HepG2 (cell line): ENCODE data around the gene PTGIS. TPM values are rescaled to one million over a fixed set of nuclear protein-coding genes. Genes with fewer than 3 reads are reported as not detected.

ENCODE experiments used
- ARID3A ChIP-seq: IDR thresholded peaks from 2 replicates; pipeline ENCODE4 v1.6.1; 2012; ENCODE audit warnings: low read depth, low read length, improper control_type of control experiment
- E2F1 ChIP-seq: sonication (generic); formaldehyde crosslinking; IDR thresholded peaks from 2 replicates; pipeline ENCODE4 v1.5.0; 2020; ENCODE audit warnings: missing genetic modification reagents
- ELF4 ChIP-seq: sonication (generic); formaldehyde crosslinking; IDR thresholded peaks from 2 replicates; pipeline ENCODE4 v1.5.0; 2020; ENCODE audit warnings: missing genetic modification reagents, mild to moderate bottlenecking, moderate library complexity, borderline replicate concordance
- HDAC1 ChIP-seq: sonication (generic); formaldehyde crosslinking; IDR thresholded peaks from 2 replicates; pipeline ENCODE4 v1.5.1; 2020; ENCODE audit warnings: mild to moderate bottlenecking, missing genetic modification reagents
- LBX2 ChIP-seq: sonication (generic); formaldehyde crosslinking; IDR thresholded peaks from 2 replicates; pipeline ENCODE4 v1.5.0; 2020; ENCODE audit warnings: missing genetic modification reagents, mild to moderate bottlenecking, borderline replicate concordance
- MAX ChIP-seq: IDR thresholded peaks from 2 replicates; pipeline ENCODE4 v1.6.1; 2012; ENCODE audit warnings: inconsistent platforms
- MLLT10 ChIP-seq: sonication (generic); formaldehyde crosslinking; IDR thresholded peaks from 2 replicates; pipeline ENCODE4 v1.4.0; 2020; ENCODE audit warnings: missing genetic modification reagents
- PTBP1 ChIP-seq: fragments of 200-400 bp; formaldehyde crosslinking; IDR thresholded peaks from 2 replicates; pipeline ENCODE4 v1.6.1; 2018; ENCODE audit warnings: low read length, low read depth; ENCODE audit not compliant: poor library complexity, severe bottlenecking
- RELA ChIP-seq: sonication (generic); formaldehyde crosslinking; IDR thresholded peaks from 2 replicates; pipeline ENCODE4 v1.4.0; 2020; ENCODE audit warnings: missing genetic modification reagents
- SRSF9 ChIP-seq: fragments of 200-400 bp; formaldehyde crosslinking; IDR thresholded peaks from 2 replicates; pipeline ENCODE4 v1.6.1; 2018; ENCODE audit warnings: borderline replicate concordance, mild to moderate bottlenecking, low read depth, low read length; ENCODE audit not compliant: insufficient read depth, poor library complexity, severe bottlenecking
- TFDP1 ChIP-seq: IDR thresholded peaks from 2 replicates; pipeline ENCODE4 v1.6.1; 2016; ENCODE audit warnings: missing compliant biosample characterization, missing genetic modification reagents, borderline replicate concordance
- YEATS4 ChIP-seq: sonication (generic); formaldehyde crosslinking; IDR thresholded peaks from 2 replicates; pipeline ENCODE4 v1.4.0; 2020; ENCODE audit warnings: missing genetic modification reagents, borderline replicate concordance
- ZBTB33 ChIP-seq: sonication (generic); formaldehyde crosslinking; IDR thresholded peaks from 2 replicates; pipeline ENCODE4 v1.4.0; 2020; ENCODE audit warnings: missing genetic modification reagents
- ZBTB44 ChIP-seq: sonication (generic); formaldehyde crosslinking; IDR thresholded peaks from 2 replicates; pipeline ENCODE4 v1.4.0; 2020; ENCODE audit warnings: missing genetic modification reagents
- ZNF841 ChIP-seq: sonication (generic); formaldehyde crosslinking; IDR thresholded peaks from 2 replicates; pipeline ENCODE4 v1.8.1; 2023; ENCODE audit warnings: missing genetic modification reagents, borderline replicate concordance
- ZZZ3 ChIP-seq: sonication (generic); formaldehyde crosslinking; IDR thresholded peaks from 2 replicates; pipeline ENCODE4 v1.4.0; 2020; ENCODE audit warnings: missing genetic modification reagents, mild to moderate bottlenecking, borderline replicate concordance
- polyA plus RNA-seq, 8 experiments: library from polyadenylated mRNA; depleted of rRNA in 3 of 8; stranded (reverse) in 7 of 8; unstranded in 1 of 8; fragments of >200 nt; fragmentation: Illumina TruSeq in 4 of 8; extraction: Trizol in 4 of 8; gene quantifications; 2 replicates each; pipeline versions ENCODE4 v1.2.1 to v1.2.3, GENCODE V29; 2011 to 2016; ENCODE audit warnings: low read depth in 4 of 8, missing spikeins in 1 of 8, mixed read lengths in 1 of 8; ENCODE audit not compliant: insufficient read depth in 1 of 8
- total RNA-seq, 5 experiments: library from RNA; depleted of rRNA; stranded (reverse); fragments of >200 nt; fragmentation: Illumina TruSeq; extraction: Trizol; gene quantifications; 2 replicates each; pipeline ENCODE4 v1.2.3, GENCODE V29; 2016; ENCODE audit warnings: low read depth in 1 of 5

The PTGIS gene
- total and polyA plus RNA-seq, 2 of the 13 experiments (the other 11 are each of a cell fraction or from before 2014, with no cell fraction given) = not detected

GRCh38 chr20:49482621-49483017 lies 85.3 kb downstream of the PTGIS start, which contains the start of gene KCNB1 (continued):
- TF ChIP-seq LBX2 = no peak
- TF ChIP-seq SRSF9 = no peak
- no peak for TF ChIP-seq ZBTB33
- no peak for TF ChIP-seq MLLT10
- TF ChIP-seq E2F1 (CRISPR knock-in tag) = peak; percentile 71
- TF ChIP-seq ELF4 (CRISPR knock-in tag) = no peak
- TF ChIP-seq PTBP1 = no peak
- TF ChIP-seq RELA = no peak
- no peak for TF ChIP-seq YEATS4 (CRISPR knock-in tag)
- no peak for TF ChIP-seq ZZZ3 (CRISPR knock-in tag)
- TF ChIP-seq ZNF841 = peak; percentile 76
- TF ChIP-seq HDAC1 = peak; percentile 65
- TF ChIP-seq ZBTB44 (CRISPR knock-in tag) = peak; percentile 95
- TF ChIP-seq TFDP1 (CRISPR knock-in tag) = peak; percentile 30; the same call in 1 of the 2 replicates
- no peak for TF ChIP-seq ARID3A
- TF ChIP-seq MAX = peak; percentile 28; the same call in 1 of the 2 replicates
